Tibial artery (tissue), 4 donors: ENCODE measurements around the gene DCTN1.

ENCODE experiments used
- DNase-seq, 2 donors: peaks; one replicate each; pipeline ENCODE4 v3.0.0-alpha.2; 2019
- H3K27ac ChIP-seq, 2 donors: fragments of 200-600 bp; sonication (generic) in 1 of 2; 1 replicate in 1 of 2; 2 replicates in 1 of 2; pipeline ENCODE4 v1.5.1; 2018 to 2019; ENCODE audit warnings: mild to moderate bottlenecking in 1 of 2
- H3K27me3 ChIP-seq, 2 donors: fragments of 200-600 bp; sonication (generic) in 1 of 2; one replicate each; pipeline versions ENCODE4 v1.5.1 to v1.6.0; 2016 to 2019
- H3K36me3 ChIP-seq, 3 donors: fragments of 200-600 bp; sonication (generic) in 2 of 3; one replicate each; pipeline ENCODE4 v1.5.1; 2016 to 2019; ENCODE audit warnings: mild to moderate bottlenecking in 2 of 3
- H3K4me1 ChIP-seq, 4 donors: fragments of 200-600 bp; sonication (generic) in 2 of 4; 1 replicate in 3 of 4; 2 replicates in 1 of 4; pipeline ENCODE4 v1.5.1; 2016 to 2019
- H3K4me3 ChIP-seq, 2 donors: fragments of 200-600 bp; sonication (generic) in 1 of 2; 1 replicate in 1 of 2; 2 replicates in 1 of 2; pipeline ENCODE4 v1.5.1; 2018 to 2019; ENCODE audit warnings: mild to moderate bottlenecking in 2 of 2
- H3K9me3 ChIP-seq, 3 donors: fragments of 200-600 bp; sonication (generic) in 1 of 3; one replicate each; pipeline ENCODE4 v1.5.1; 2016 to 2019
- CTCF ChIP-seq, 2 experiments: fragments of 200-600 bp in 1 of 2; fragments of 450-650 bp in 1 of 2; IDR thresholded peaks; one replicate each; pipeline ENCODE4 v1.5.1; 2017 to 2019; ENCODE audit warnings: antibody characterized with exemption in 2 of 2, mild to moderate bottlenecking in 1 of 2, moderate library complexity in 1 of 2
- intact Hi-C: fragments of 100-400 bp; cut with DNase I; formaldehyde crosslinking; loops from one replicate; pipeline ENCODE4 v1.15.0; 2023; ENCODE audit warnings: low total_unique reads

The DCTN1 gene

GRCh38 chr2:74332550-74333174 is 47.4 kb downstream of the DCTN1 start:
- no peak overlapping the region for H3K4me3 ChIP-seq
- intact Hi-C loops = loop anchor here (10.0 kb wide), 1 partner anchor 508 kb away; the partner anchor contains the start of gene STAMBP
- H3K4me1 ChIP-seq = no peaks in the 10 kb centered on the region
- TF ChIP-seq CTCF (IDR thresholded peaks at IDR 0.05) = no peak
- no peak for DNase-seq
- no peaks in the 10 kb centered on the region for H3K9me3 ChIP-seq
- H3K27ac ChIP-seq = no peak overlapping the region
- H3K36me3 ChIP-seq = peaks cover 39 to 46% (median 46%) of the 10 kb centered on the region in 3 donors
- H3K27me3 ChIP-seq = no peaks in the 10 kb centered on the region

GRCh38 chr2:74328573-74328972 is 51.5 kb downstream of the DCTN1 start:
- Histone ChIP-seq H3K4me1 (no peaks in the 10 kb centered on the region), H3K27me3 (no peaks in the 10 kb centered on the region), H3K27ac (no peak overlapping the region), H3K4me3 (no peak overlapping the region), H3K9me3 (no peaks in the 10 kb centered on the region), H3K36me3 (peaks cover 39 to 65% (median 46%) of the 10 kb centered on the region in 3 donors)
- no peak for DNase-seq
- TF ChIP-seq CTCF (IDR thresholded peaks at IDR 0.05) = no peak
- intact Hi-C loops = no loop called here

GRCh38 chr2:74328074-74328473 is 52.0 kb downstream of the DCTN1 start:
- DNase-seq = no peak
- intact Hi-C loops = no loop called here
- H3K4me3 ChIP-seq = no peak overlapping the region
- H3K36me3 ChIP-seq = peaks cover 34 to 60% (median 44%) of the 10 kb centered on the region in 3 donors
- no peaks in the 10 kb centered on the region for H3K27me3 ChIP-seq
- H3K27ac ChIP-seq = no peak overlapping the region
- no peaks in the 10 kb centered on the region for H3K9me3 ChIP-seq
- TF ChIP-seq CTCF (IDR thresholded peaks at IDR 0.05) = no peak
- no peaks in the 10 kb centered on the region for H3K4me1 ChIP-seq

- no peak for TF ChIP-seq CTCF (IDR thresholded peaks at IDR 0.05)
- Histone ChIP-seq H3K27ac (no peak overlapping the region), H3K27me3 (no peaks in the 10 kb centered on the region), H3K36me3 (peaks cover 30 to 56% (median 39%) of the 10 kb centered on the region in 3 donors), H3K4me1 (no peaks in the 10 kb centered on the region), H3K9me3 (no peaks in the 10 kb centered on the region), H3K4me3 (no peak overlapping the region)
- intact Hi-C loops = no loop called here
- no peak for DNase-seq
Measured at GRCh38 chr2:74327627-74328026, 52.5 kb downstream of the DCTN1 start.

- Histone ChIP-seq H3K9me3 (no peaks in the 10 kb centered on the region), H3K27me3 (no peaks in the 10 kb centered on the region), H3K36me3 (peaks cover 30 to 52% (median 35%) of the 10 kb centered on the region in 3 donors), H3K4me1 (no peaks in the 10 kb centered on the region), H3K4me3 (no peak overlapping the region), H3K27ac (no peak overlapping the region)
- DNase-seq = no peak
- no peak for TF ChIP-seq CTCF (IDR thresholded peaks at IDR 0.05)
- intact Hi-C loops = no loop called here
Measured at GRCh38 chr2:74327199-74327598, 52.9 kb downstream of the DCTN1 start.
